Measurements from ENCODE around the gene ARID3A.

DNA sequence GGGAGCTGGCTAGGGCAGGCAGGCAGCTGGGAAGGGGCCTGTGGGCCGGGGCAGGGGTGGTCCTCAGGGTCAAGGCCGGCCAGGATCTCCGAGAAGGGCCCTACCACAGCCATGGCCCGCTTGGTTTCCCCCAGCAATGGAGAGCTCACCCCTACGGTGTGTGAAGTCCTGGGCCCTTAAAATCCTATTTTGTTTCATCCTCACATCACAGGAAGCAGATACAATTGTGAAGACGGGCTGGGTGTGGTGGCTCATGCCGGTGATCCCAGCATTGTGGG lies 23.8 kb upstream of the ARID3A start:
- TF ChIP-seq CTCF (IDR thresholded peaks at IDR 0.05) (no peak), EP300 (IDR thresholded peaks at IDR 0.05) (no peak), POLR2AphosphoS5 (IDR thresholded peaks at IDR 0.05) (no peak), POLR2A (IDR thresholded peaks at IDR 0.05) (no peak)

All from sigmoid colon (tissue), 4 donors.